Fibroblast of upper back skin (primary cell): ENCODE measurements around the gene C11orf98.
"Not testable (repeated sequence)": the region's sequence is repeated elsewhere in the genome, so short reads cannot be mapped to it uniquely, and the experiment has no call there.

Experiments
- DNase-seq: peaks from one replicate; pipeline ENCODE4 v3.0.0-alpha.2; 2013

C11orf98 gene

GRCh38 chr11:62680825-62681240, 15.8 kb upstream of the C11orf98 start:
- peak; percentile 83 for DNase-seq

DNA sequence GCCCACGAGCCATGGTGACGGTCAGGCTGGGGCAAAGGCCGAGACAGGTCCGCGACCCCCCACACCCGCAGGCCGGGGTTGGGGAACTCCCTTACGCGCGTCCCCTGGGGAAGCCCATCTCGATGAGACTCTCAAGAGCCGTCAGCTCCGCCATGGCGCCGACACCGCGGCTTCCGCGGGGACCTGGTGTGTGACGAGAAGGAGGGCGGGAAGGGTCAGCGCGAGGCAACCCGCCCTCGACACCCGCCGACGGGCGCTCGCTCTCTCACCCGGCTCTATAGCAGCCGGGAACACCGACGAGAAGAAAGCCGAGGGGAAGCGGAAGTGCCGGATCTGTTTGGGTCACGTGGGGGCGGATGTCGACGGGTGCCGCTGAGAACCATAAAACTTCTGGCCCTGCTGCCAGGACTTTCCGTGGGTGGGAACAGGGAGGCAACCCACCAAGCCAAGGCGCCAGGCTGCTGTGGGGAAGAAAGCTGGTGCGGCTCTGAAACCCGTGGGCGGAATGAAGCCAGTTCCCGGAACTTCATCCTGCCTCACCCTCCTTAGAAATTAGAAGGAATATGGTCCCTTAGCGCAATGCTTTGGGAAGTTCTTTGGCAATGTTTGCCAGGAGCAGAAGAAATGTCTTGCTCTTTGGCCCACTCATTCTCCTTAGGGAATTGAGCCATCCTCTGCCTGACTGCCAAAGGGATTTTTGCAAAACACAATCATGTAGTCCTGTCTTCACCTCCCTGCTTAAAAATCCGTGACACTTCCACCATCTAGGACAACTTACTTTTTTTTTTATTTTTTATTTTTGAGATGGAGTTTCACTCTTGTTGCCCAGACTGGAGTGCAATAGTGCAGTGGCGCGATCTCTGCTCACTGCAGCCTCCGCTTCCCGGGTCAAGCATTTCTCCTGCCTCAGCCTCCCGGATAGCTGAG, 14.0 kb upstream of the C11orf98 start, which contains the start of gene UBXN1:
TSS of gene UBXN1 (minus strand) at position 304 of the 927 bp plus-strand sequence. CDS start at position 154, 150 bp downstream.
- peak; percentile 86 for DNase-seq

- DNase-seq, result no peak
Observed at GRCh38 chr11:62678433-62678769, 13.4 kb upstream of the C11orf98 start.

DNA sequence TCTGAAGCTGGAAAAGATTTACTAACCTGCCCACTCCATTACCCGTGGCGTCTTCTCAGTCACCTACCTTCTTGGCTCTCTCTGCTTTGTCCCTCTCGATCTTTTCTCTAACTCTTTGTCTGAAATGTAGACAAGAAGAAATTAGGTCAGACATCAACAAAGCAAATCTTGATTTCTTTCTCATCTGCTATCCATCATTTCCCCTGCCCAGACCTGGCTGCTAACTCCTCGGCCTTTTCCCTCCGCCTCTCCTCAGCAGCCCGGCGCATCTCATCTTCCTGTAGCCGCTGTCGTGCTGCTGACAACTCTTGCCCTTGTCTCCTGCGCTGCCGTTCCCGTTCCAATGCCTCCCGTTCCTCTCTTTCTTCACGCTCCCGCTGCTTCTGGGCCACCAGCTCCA, 12.7 kb upstream of the C11orf98 start:
- no peak for DNase-seq

GRCh38 chr11:62677156-62677555, 12.1 kb upstream of the C11orf98 start:
- no peak for DNase-seq

DNA sequence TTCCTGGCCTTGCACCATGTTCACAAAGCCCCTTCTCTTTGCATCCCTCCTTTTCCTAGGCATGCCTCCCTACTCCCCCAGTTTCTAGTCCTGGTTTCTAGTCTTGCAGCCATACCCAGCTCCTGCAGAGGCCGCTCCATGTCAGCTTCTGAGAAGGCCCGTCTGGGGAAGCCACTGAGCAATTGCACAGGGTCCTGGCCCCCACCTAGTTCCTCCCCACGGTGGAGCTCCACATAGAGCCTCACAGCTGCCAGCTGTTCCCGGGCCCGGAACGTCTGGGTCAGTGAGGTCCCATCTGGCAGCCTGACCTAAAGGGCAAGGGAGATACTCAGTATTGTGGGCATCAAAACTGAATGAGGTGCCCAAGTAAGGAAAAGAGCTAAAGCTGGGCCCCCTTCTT, 11.7 kb upstream of the C11orf98 start:
- DNase-seq, result no peak

- DNase-seq, result not testable (repeated sequence)
Observed at GRCh38 chr11:62675415-62675814, 10.4 kb upstream of the C11orf98 start.

DNA sequence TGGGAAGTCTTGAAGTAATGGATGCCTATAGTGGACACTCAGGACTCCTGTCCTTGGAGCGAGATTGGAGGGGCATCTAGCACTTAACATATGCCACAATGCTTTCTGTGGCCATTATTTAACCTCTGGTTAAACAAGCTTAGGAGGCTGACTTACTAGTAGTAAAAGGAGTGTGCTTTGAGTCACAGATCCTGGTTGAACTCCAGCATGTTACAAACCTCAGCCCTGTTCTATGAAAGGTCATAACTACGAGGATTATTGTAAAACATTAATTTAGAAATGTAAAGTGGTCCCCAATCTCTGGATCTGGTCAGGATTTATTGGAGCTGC, 8.2 kb upstream of the C11orf98 start:
- no peak for DNase-seq

DNA sequence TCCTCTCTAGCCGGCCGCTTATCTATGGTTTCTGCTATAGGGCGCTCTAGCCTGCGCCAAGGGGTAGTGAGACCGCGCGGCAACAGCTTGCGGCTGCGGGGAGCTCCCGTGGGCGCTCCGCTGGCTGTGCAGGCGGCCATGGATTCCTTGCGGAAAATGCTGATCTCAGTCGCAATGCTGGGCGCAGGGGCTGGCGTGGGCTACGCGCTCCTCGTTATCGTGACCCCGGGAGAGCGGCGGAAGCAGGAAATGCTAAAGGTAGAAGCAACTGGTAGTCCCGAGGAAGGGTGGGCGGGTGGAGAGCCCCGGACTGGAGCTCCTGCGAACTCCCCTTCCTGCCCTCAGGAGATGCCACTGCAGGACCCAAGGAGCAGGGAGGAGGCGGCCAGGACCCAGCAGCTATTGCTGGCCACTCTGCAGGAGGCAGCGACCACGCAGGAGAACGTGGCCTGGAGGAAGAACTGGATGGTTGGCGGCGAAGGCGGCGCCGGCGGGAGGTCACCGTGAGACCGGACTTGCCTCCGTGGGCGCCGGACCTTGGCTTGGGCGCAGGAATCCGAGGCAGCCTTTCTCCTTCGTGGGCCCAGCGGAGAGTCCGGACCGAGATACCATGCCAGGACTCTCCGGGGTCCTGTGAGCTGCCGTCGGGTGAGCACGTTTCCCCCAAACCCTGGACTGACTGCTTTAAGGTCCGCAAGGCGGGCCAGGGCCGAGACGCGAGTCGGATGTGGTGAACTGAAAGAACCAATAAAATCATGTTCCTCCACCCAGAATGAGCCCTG, 6.8 kb upstream of the C11orf98 start, which contains the start of the genes LBHD1 and UQCC3:
TSS of gene LBHD1 (minus strand) at position 660 of the 782 bp plus-strand sequence. CDS start 2,236 bp downstream, outside the sequence.
TSS of gene UQCC3 (plus strand) at position 66 of the 782 bp plus-strand sequence. CDS start at position 139, 73 bp downstream.
- DNase-seq, result peak; percentile 85

- DNase-seq, result no peak
Observed at GRCh38 chr11:62671236-62671607, 6.2 kb upstream of the C11orf98 start.

DNA sequence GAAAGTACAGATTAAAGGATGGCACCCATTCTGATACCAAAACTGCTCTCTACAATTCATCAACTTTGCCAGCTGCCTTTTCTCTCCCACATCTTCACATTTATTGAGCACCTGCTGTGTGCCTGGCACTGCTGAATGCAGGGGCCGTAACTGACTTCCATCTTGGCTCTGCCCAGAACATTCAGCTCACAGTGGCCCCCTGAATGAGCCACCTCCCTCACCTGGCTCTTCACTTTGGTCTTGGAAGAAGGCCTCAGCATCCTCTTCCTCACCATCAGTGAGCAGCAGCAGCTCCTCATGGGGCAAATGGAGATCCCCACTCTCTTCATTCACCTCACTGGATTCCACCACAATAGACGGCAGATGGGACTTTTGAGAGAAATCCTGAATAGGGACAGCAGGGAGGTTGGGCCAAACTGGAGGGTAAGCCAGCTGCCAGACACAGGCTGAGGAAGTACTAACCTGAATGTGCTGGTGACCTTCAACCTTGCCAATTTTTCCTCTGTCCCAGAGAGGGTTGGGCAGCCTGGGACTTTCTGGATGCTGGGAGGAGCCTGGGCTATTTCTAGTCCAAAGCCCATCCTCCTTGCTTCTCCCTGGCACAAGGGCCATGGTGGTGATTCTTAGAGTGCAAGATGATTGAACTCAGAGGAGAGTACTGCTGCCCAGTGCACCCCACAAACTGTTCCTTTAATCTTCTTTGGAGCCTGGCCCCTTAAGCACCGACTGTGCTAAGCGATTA, 4.6 kb upstream of the C11orf98 start:
- no peak for DNase-seq

GRCh38 chr11:62667460-62667859, 2.5 kb upstream of the C11orf98 start:
- no peak for DNase-seq

DNA sequence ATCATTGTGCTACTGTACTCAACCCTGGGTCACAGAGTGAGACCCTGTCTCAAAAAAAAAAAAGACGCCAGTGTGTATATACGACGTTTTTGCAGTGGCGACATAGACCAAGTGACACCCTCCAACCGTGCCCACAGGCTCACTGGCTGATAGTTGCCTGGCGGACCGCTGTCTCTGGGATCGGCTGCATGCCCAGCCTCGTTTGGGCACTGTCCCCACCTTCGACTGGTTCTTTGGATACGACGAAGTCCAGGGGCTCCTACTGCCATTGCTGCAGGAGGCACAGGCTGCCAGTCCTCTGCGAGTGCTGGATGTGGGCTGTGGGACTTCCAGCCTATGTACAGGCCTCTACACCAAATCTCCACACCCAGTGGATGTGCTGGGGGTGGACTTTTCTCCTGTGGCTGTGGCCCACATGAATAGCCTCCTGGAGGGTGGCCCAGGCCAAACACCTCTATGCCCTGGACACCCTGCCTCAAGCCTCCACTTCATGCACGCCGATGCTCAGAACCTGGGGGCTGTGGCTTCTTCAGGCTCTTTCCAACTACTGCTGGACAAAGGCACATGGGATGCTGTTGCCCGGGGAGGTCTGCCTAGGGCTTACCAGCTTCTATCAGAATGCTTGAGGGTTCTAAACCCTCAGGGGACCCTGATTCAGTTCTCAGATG, 1.4 kb upstream of the C11orf98 start:
- no peak for DNase-seq

DNA sequence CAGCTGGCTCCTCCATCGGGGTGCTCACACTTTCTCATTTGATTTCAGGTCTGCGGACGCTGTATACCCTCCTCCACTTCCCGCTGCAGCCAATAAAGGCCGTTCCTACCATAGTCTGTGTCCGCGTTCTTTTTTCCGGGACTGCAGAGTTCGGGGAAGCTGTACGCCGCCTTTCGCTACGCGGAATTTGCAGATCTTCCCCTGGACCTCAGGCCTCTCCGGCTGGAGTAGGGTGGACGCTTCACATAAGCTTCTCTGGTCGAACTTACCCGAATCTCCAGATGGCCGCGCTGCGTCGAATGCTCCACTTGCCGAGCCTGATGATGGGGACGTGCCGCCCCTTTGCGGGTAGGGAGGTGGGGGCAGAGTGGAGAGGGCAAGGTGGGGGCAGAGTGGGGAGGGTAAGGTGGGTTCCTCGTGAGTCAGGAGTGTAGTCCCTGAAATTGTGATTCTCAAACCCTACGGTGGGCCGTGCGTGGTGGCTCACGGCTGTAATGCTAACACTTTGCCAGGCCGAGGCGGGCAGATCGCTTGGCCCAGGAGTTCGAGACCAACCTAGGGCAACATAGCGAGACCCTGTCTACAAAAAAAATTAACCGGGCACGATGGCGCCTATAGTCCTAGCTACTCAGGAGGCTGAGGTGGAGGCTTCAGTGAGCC, 719 bp upstream of the C11orf98 start:
- peak; percentile 42 for DNase-seq

- DNase-seq, result peak; percentile 35
Observed at GRCh38 chr11:62664405-62665074, 470 bp downstream of the C11orf98 start.

- DNase-seq, result no peak
Observed at GRCh38 chr11:62656796-62657429, 8.1 kb downstream of the C11orf98 start.

GRCh38 chr11:62654297-62654696, 10.7 kb downstream of the C11orf98 start:
- no peak for DNase-seq

DNA sequence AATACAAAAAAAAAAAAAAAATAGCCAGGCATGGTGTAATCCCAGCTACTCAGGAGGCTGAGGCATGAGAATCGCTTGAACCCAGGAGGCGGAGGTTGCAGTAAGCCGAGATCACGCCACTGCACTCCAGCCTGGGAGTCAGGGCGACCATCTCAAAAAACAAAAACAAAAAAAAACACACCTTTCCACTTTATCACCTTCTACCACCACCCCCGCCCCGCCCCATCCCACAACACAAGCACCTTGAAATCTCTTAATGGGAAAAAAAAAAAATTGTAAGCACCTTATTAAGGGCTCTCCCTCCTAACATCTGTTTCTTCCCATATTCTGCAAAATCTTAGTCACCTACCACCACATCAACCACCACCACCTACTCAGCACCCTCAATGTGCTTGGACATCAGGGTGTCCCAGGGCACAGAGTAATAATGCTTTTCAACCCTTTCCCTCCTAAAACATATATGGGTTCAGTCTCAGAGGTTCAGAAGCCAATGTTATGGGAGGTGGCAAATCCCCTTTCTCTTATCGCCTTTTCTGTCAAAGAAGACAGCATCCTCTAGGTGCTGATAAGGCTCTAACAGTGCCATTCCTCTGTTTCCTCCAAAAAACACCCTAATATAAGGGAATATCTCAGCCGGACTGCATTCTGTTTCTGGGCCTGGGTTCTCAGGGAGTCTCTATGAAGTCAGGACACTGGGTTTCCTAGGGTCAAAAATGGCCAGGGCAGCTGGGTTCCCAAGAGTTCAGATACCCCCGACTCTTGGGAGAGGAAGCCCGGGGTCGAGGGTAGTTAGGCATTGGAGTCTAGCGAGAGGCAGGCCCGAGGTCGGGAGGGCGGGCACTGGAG, 12.6 kb downstream of the C11orf98 start:
- DNase-seq, result no peak

GRCh38 chr11:62650283-62650682, 14.7 kb downstream of the C11orf98 start:
- not testable (repeated sequence) for DNase-seq

- no peak for DNase-seq
Observed at GRCh38 chr11:62649486-62649885, 15.5 kb downstream of the C11orf98 start.
